GM18511 (cell line): ENCODE results near the gene NELFE.
"Not testable (repeated sequence)": the region's sequence is repeated elsewhere in the genome, so short reads cannot be mapped to it uniquely, and the experiment has no call there.

Experiments
- ATAC-seq: cut with Tn5 transposase; IDR thresholded peaks from one replicate; pipeline ENCODE4 v1.9.1; 2021; ENCODE audit warnings: mild to moderate bottlenecking, moderate library complexity; ENCODE audit not compliant: unreplicated experiment

The NELFE gene

GRCh38 chr6:31976065-31976464 is 17.3 kb upstream of the NELFE start:
- not testable (repeated sequence) for ATAC-seq

- no peak for ATAC-seq
Observed at GRCh38 chr6:31972709-31973350, 14.1 kb upstream of the NELFE start.

GRCh38 chr6:31971993-31972708 is 13.4 kb upstream of the NELFE start, which contains the start of gene DXO:
Gene DXO (minus strand): TSS chr6:31972138. CDS start chr6:31971675, 463 bp downstream.
- peak; percentile 91 for ATAC-seq

- ATAC-seq = no peak
Observed at GRCh38 chr6:31971279-31971992, 12.7 kb upstream of the NELFE start.

- no peak for ATAC-seq
Observed at GRCh38 chr6:31970604-31971271, 12.0 kb upstream of the NELFE start.

GRCh38 chr6:31969712-31970603 is 11.2 kb upstream of the NELFE start:
- ATAC-seq = no peak

GRCh38 chr6:31968791-31969711 is 10.3 kb upstream of the NELFE start:
- ATAC-seq = no peak

- no peak for ATAC-seq
Observed at GRCh38 chr6:31968326-31968725, 9.6 kb upstream of the NELFE start.

GRCh38 chr6:31967926-31968320 is 9.2 kb upstream of the NELFE start:
- ATAC-seq = no peak

- ATAC-seq = no peak
Observed at GRCh38 chr6:31966997-31967925, 8.5 kb upstream of the NELFE start.

- ATAC-seq = no peak
Observed at GRCh38 chr6:31966506-31966905, 7.7 kb upstream of the NELFE start.

GRCh38 chr6:31965700-31966099 is 6.9 kb upstream of the NELFE start:
- ATAC-seq = no peak

GRCh38 chr6:31963921-31964320 is 5.2 kb upstream of the NELFE start:
- ATAC-seq = no peak

- no peak for ATAC-seq
Observed at GRCh38 chr6:31961616-31962015, 2.8 kb upstream of the NELFE start.

- ATAC-seq = no peak
Observed at GRCh38 chr6:31958412-31958740, 395 bp downstream of the NELFE start.

- no peak for ATAC-seq
Observed at GRCh38 chr6:31956796-31957195, 2.0 kb downstream of the NELFE start.

GRCh38 chr6:31954511-31954910 is 4.3 kb downstream of the NELFE start:
- ATAC-seq = no peak

GRCh38 chr6:31952890-31953289 is 5.9 kb downstream of the NELFE start:
- ATAC-seq = no peak
